GM19099 (cell line): ENCODE results near the gene ALG3.

Source experiments
- POLR2A ChIP-seq: IDR thresholded peaks from 3 replicates; pipeline ENCODE4 v1.6.1; 2011; ENCODE audit warnings: low read depth; ENCODE audit not compliant: insufficient read length; ENCODE audit errors: extremely low read depth

Gene ALG3

DNA sequence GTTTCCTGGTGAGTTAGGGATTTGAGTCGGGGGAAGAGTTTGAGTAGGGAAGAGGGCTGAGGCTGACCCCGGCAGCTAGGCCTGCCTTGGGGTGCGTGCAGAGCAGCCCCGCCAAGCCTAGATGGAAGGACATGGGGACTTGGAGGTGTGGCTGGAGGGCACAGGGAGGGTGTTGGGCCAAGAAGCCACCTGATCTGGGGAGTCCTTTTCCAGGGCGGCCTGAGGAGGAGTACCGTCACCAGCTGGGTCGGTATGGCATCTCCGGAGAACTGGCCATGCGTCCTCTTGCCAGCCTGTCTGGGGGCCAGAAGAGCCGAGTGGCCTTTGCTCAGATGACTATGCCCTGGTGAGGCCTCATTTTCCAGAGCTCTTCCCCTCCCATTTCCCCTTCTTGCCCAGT is 55.9 kb downstream of the ALG3 start:
- no peak for TF ChIP-seq POLR2A
